ENCODE results near the gene TOMM34. TPM values are rescaled to one million over a fixed set of nuclear protein-coding genes. Genes with fewer than 3 reads are reported as not detected.
A peak's percentile ranks its signal among the peaks of the same experiment; 100 is the strongest.

TOMM34 gene
- total and polyA plus RNA-seq, 9 of the 15 experiments (the other 6 are each of a cell fraction or from before 2014, with no cell fraction given): 18.1 to 69.4 (median 41.7) TPM

DNA sequence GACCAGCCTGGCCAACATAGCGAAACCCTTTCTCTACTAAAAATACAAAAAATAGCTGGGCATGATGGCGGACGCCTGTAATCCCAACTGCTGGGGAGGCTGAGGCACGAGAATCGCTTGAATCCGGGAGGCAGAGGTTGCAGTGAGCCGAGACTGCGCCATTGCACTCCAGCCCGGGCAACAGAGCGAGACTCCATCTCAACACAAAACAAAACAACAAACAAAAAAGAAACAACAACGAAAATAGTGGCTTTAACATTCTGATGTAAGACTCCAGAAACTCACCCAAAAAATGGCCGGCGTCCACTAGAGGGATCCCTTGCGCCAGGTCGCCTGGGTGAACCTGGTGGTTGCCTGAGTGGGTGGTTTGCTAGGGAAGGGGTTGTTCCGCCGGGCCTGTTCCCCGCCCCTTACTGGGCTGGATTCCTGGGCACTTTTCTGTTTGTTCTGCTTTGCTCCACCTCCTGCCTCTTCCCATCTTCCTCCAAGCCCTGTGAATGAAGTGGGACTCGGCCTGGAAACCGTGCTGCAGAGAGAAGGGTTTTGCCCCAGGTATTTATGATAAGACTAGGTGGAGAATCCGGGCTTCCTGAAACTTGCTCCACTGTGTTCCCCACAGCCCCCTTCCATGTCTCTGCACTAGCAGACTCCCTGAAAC lies 48.8 kb downstream of the TOMM34 start (continued):
- TF ChIP-seq NFRKB (IDR thresholded peaks at IDR 0.05; ENCODE audit: low read depth) (peak; percentile 96), JUND (IDR thresholded peaks at IDR 0.05; ENCODE audit: borderline replicate concordance, low read depth, low read length) (peak; percentile 38; the same call in 1 of the 2 replicates), JUND (tag; IDR thresholded peaks at IDR 0.05; ENCODE audit: borderline replicate concordance, low read depth, low read length) (peak; percentile 32; the same call in 1 of the 3 replicates), ARHGAP35 (IDR thresholded peaks at IDR 0.05; ENCODE audit: partially characterized antibody) (no peak), ELF2 (CRISPR knock-in tag; IDR thresholded peaks at IDR 0.05) (no peak), MYC (IDR thresholded peaks at IDR 0.05; ENCODE audit: low read depth, low read length) (peak; percentile 81), MYC (CRISPR knock-in tag; IDR thresholded peaks at IDR 0.05; ENCODE audit: borderline replicate concordance, low read depth) (no peak), SUPT5H (IDR thresholded peaks at IDR 0.05) (peak; percentile 60; the same call in 1 of the 2 replicates), PHF8 (IDR thresholded peaks at IDR 0.05; ENCODE audit: borderline replicate concordance, low read length) (peak; percentile 24; the same call in 1 of the 2 replicates), SMC3 (conservative IDR thresholded peaks at IDR 0.05; ENCODE audit: insufficient read depth, low read depth, low read length) (peak; percentile 49; the same call in 1 of the 2 replicates), RBFOX2 (IDR thresholded peaks at IDR 0.05; ENCODE audit: low read depth, low read length) (peak; percentile 39), MTA1 (IDR thresholded peaks at IDR 0.05; ENCODE audit: borderline replicate concordance) (peak; percentile 29; the same call in 1 of the 2 replicates), XRCC5 (IDR thresholded peaks at IDR 0.05; ENCODE audit: low read depth, low read length) (0 out of 2 replicates have a peak, but pooled peaks have one; percentile 53), ZKSCAN3 (CRISPR knock-in tag; IDR thresholded peaks at IDR 0.05) (no peak), HDAC1 (IDR thresholded peaks at IDR 0.05) (peak in 1 of 2 experiments; percentile 20; a peak in 1 of 4 replicates), CEBPG (CRISPR knock-in tag; IDR thresholded peaks at IDR 0.05) (peak; percentile 94), CEBPG (tag; conservative IDR thresholded peaks at IDR 0.05 in 1 of 2, IDR thresholded peaks at IDR 0.05 in 1 of 2) (peak; percentile 84 to 88)
- TF ChIP-seq, protein P1, sequence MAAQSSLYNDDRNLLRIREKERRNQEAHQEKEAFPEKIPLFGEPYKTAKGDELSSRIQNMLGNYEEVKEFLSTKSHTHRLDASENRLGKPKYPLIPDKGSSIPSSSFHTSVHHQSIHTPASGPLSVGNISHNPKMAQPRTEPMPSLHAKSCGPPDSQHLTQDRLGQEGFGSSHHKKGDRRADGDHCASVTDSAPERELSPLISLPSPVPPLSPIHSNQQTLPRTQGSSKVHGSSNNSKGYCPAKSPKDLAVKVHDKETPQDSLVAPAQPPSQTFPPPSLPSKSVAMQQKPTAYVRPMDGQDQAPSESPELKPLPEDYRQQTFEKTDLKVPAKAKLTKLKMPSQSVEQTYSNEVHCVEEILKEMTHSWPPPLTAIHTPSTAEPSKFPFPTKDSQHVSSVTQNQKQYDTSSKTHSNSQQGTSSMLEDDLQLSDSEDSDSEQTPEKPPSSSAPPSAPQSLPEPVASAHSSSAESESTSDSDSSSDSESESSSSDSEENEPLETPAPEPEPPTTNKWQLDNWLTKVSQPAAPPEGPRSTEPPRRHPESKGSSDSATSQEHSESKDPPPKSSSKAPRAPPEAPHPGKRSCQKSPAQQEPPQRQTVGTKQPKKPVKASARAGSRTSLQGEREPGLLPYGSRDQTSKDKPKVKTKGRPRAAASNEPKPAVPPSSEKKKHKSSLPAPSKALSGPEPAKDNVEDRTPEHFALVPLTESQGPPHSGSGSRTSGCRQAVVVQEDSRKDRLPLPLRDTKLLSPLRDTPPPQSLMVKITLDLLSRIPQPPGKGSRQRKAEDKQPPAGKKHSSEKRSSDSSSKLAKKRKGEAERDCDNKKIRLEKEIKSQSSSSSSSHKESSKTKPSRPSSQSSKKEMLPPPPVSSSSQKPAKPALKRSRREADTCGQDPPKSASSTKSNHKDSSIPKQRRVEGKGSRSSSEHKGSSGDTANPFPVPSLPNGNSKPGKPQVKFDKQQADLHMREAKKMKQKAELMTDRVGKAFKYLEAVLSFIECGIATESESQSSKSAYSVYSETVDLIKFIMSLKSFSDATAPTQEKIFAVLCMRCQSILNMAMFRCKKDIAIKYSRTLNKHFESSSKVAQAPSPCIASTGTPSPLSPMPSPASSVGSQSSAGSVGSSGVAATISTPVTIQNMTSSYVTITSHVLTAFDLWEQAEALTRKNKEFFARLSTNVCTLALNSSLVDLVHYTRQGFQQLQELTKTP (IDR thresholded peaks at IDR 0.05; ENCODE audit: low read depth in 1 of 2, partially characterized antibody in 2 of 2): peak in 1 of 2 experiments; percentile 79
- TF ChIP-seq, protein P2, sequence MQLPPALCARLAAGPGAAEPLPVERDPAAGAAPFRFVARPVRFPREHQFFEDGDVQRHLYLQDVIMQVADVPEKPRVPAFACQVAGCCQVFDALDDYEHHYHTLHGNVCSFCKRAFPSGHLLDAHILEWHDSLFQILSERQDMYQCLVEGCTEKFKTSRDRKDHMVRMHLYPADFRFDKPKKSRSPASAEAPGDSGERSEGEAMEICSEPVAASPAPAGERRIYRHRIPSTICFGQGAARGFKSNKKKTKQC (CRISPR knock-in tag; IDR thresholded peaks at IDR 0.05): no peak
- TF ChIP-seq, protein P3, sequence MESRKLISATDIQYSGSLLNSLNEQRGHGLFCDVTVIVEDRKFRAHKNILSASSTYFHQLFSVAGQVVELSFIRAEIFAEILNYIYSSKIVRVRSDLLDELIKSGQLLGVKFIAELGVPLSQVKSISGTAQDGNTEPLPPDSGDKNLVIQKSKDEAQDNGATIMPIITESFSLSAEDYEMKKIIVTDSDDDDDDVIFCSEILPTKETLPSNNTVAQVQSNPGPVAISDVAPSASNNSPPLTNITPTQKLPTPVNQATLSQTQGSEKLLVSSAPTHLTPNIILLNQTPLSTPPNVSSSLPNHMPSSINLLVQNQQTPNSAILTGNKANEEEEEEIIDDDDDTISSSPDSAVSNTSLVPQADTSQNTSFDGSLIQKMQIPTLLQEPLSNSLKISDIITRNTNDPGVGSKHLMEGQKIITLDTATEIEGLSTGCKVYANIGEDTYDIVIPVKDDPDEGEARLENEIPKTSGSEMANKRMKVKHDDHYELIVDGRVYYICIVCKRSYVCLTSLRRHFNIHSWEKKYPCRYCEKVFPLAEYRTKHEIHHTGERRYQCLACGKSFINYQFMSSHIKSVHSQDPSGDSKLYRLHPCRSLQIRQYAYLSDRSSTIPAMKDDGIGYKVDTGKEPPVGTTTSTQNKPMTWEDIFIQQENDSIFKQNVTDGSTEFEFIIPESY (CRISPR knock-in tag; IDR thresholded peaks at IDR 0.05): 0 out of 2 replicates have a peak, but pooled peaks have one; percentile 47
